DMS53 treated with DMSO at 0.1 percent for 48 hours (cell line): ENCODE measurements around the gene HECTD1.
"Not testable (repeated sequence)": the region's sequence is repeated elsewhere in the genome, so short reads cannot be mapped to it uniquely, and the experiment has no call there.

Experiments used
- DNase-seq: peaks from one replicate; lab custom pipeline; 2025; ENCODE audit not compliant: unreplicated experiment; lab: John Stamatoyannopoulos, UW

The HECTD1 gene

GRCh38 chr14:31196839-31197492 lies 10.6 kb downstream of the HECTD1 start:
- DNase-seq: no peak

- no peak for DNase-seq
Observed at GRCh38 chr14:31194661-31195060, 12.9 kb downstream of the HECTD1 start.

- DNase-seq: no peak
Observed at GRCh38 chr14:31194095-31194494, 13.5 kb downstream of the HECTD1 start.

DNA sequence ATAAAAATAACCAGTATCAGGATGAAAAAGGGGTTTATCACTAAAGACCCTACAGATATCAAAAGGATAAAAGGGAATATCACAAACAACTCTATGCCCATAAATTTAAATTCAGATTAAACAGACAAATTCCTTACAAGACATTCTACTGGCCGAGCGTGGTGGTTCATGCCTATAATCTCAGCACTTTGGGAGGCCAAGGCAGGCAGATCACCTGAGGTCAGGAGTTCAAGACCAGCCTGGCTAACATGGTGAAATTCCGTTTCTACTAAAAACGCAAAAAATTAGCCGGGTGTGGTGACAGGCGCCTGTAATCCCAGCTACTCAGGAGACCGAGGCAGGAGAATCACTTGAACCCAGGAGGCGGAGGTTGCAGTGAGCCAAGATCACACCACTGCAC lies 15.0 kb downstream of the HECTD1 start:
- DNase-seq: not testable (repeated sequence)

DNA sequence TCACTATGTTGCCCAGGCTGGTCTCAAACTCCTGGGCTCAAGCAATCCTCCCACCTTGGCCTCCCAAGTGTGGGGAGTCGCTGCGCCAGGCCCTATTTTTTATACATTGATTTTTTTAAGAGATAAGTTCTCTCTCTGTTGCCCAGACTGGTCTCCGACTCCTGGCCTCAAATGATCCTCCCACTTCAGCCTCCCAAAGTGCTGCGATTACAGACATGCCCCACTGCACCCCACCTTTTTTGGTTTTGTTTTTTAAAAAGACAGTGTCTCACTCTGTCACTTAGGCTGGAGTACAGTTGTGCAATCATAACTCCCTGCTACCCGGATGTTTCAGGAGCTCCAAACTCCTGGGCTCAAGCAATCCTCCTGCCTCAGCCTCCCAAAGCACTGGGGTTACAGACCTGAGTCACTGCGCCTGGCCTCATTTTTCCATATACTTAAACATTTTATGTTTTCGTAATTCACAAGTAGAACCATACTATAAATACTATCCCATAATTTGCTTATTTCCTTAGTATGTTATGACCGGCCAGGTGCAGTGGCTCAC lies 16.8 kb downstream of the HECTD1 start:
- DNase-seq: no peak

GRCh38 chr14:31190219-31190603 lies 17.4 kb downstream of the HECTD1 start:
- DNase-seq: no peak

DNA sequence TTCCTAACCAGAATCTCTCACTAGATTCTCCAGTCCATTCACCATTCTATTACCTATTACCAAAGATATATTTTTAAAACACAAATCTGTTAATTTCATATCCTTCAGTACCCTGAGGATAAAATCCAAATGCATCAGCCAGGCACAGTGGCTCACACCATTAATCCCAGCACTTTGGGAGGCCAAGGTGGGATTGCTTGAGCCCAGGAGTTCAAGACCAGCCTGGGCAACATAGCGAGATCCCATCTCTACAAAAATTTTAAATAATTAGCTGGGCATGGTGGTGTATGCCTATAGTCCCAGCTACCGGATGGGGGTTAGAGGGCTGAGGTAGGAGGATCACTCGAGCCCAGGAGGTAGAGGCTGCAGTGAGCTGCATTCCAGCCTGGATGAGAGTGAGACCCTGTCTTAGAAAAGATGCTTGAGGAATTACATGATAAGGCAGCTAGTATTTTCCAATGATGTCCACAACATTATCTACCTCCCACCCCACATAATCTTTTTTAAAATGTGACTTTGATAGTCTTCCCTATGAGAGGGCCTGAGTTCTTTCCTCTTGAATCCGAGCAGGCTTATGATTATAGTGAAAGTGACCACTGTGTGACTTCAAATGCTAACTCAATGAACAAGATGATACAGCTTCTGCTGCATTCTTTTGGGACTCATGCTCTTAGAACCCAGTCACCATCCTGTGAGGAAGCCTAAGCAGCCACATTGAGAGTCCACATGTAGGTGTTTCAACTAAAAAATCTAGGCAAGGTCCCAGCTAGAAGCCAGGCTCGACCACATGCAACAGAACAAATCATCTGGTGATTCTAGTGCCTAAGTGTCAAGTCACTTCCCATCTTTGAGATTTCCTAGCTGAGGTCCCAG lies 18.0 kb downstream of the HECTD1 start:
- DNase-seq: no peak

DNA sequence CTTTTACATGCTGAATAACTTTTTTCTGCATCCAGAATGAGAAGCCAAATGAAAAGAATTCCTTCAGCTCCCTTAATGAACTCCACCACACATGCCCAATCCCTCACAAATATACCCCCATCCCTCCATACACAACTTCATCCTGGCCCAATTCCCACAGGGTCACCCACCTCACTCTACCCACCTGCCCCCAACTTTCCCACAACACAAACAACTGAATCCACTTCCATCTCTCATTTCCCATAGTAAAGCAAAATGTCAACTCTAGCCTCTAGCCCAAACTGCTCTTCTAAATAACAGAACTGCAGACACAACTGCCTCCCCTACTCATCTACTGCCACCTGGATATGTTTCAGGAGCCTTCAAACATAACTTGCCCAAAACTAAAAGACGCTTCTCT lies 18.8 kb downstream of the HECTD1 start:
- no peak for DNase-seq

DNA sequence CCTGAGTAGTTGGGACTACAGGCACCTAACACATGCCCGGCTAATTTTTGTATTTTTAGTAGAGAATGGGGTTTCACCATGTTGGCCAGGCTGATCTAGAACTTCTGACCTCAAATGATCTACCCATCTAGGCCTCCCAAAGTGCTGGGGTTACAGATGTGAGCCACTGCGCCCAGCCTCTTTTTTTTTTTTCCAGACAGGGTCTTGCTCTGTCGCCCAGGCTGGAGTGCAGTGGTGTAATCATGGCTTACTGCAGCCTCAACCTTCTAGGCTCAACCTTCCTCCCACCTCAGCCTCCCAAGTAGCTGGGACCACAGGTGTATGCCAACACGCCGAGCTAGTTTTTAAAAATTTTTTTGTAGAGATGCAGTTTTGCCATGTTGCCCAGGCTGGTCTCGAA lies 25.6 kb downstream of the HECTD1 start:
- not testable (repeated sequence) for DNase-seq

DNA sequence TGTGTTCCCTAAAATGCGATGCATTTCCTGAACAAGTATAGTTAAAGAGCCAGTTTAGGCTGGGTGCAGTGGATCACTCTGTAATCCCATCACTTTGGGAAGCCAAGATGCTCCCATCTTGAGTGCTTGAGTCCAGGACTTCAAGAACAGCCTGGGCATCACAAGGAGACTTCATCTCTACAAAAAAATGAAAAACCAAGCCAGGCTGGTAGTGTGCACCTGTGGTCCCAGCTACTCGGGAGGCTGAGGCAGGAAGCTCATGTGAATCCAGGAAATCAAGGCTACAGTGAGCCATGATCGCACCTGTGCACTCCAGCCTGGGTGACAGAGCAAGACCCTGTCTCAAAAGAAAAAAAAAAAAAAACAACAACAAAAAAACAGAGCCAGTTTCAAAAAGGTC lies 26.3 kb downstream of the HECTD1 start:
- no peak for DNase-seq

GRCh38 chr14:31180299-31181051 lies 27.1 kb downstream of the HECTD1 start:
- no peak for DNase-seq

DNA sequence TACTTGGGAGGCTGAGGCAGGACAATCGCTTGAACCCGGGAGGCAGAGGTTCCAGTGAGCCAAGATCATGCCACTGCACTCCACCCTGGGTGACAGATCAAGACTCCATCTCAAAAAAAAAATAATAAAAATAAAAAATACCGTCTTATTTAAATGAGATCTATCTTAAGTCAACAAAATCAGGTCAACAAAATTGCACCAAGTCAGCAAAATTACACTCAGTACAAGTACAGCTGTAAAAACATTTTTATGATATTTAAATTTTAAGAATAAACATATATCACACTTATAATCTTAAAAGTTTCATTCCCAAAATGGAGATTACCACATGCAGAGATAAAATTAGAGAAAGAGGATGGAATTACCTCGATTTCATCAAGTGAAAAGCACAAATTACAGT lies 33.2 kb downstream of the HECTD1 start:
- DNase-seq: no peak

GRCh38 chr14:31173120-31173837 lies 34.3 kb downstream of the HECTD1 start:
- DNase-seq: no peak

DNA sequence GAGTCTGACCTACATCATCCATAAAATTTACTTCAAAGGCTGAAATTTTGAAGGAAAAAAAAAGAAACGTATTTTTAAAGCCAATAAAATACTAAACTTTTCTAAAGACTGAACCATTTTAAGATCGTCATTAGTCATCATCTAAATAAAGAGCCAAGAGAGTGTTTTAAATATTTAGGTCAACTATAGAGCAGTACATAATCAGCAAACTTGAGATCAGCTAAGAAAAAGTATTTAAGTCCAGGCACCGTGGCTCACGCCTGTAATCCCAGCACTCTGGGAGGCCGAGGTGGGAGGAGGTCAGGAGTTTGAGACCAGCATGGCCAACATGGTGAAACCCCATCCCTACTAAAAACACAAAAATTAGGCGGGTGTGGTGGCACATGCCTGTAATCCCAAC lies 35.5 kb downstream of the HECTD1 start:
- no peak for DNase-seq

DNA sequence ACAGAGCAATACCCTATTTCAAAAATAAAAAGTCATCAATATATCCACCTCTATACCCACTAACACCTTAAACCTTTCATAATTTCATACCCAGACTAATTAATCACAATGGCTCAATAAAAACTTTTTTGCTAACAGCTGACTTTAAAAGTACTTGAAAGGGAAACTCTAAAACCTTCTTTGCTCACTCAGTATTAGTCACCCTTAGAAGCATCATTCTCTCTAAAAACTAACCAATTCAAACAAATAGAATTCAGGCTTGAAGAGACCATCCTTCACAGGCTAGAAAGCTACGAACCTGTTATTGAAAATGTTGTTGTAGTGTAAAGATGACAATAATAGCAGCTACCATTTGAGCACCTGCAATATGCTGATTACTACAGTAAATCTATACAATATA lies 37.2 kb downstream of the HECTD1 start:
- no peak for DNase-seq

DNA sequence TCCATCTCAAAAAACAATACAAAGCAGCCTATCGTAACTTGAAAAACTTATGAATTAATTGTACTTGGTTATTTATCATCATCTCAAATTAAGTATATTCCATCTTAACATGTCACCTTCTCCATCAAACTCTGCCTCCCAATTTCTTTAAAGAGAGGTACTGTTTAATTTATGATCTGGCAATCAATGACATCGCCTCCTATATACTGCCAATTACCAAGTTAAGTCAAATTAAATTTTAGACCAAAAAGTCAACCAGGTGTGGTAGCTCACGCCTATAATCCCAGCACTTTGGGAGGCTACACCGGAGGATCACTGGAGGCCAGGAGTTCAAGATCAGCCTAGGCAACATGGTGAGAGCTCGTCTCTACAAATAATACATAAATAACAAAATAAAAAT lies 37.7 kb downstream of the HECTD1 start:
- no peak for DNase-seq

GRCh38 chr14:31167032-31167431 lies 40.6 kb downstream of the HECTD1 start:
- no peak for DNase-seq

- no peak for DNase-seq
Observed at GRCh38 chr14:31166271-31166561, 41.4 kb downstream of the HECTD1 start.

DNA sequence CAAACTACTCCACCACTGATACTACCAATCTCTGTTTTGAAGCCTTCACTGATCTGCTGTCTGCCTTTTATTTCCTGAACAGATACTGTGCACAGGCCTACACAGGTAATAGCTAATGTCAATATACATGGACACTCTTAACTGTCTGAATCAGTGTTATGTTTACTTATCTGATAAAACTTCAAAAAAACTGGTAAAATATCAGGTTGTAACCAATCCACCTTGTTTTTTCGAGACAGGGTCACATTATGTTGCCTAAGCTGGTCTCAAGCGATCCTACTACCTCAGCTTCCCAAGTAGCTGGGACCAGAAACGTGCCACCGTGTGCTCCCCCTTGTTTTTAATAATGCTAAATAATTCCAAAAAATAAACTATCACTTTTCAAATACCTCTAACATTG lies 43.5 kb downstream of the HECTD1 start:
- DNase-seq: peak; percentile 57

DNA sequence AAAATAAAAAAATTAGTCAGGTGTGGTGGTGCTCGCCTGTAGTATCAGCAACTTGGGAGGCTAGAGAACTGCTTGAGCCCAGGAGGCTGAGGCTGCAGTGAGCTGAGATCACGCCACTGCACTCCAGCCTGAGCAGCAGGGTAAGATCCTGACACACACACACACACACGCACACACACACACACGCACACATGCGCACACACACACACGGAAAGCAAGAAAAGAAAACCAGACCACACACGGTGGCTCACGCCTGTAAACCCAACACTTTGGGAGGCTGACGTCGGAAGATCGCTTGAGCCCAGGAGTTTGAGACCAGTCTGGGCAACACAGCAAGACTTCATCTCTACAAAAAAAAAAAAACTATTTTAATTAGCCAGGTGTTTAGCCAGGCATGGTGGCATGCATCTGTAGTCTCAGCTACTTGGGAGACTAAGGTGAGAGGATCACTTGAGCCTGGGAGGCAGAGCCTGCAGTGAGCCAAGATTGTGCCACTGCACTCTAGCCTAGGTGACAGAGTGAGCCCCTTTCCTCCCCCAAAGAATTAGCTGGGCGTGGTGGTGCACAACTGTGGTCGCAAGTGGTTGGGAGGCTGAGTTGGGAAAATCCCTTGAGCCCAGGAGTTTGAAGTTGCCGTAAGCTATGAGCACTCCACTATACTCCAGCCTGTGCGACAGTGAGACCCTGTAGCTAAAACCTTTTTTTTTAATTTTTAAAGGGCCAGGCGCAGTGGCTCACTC lies 44.5 kb downstream of the HECTD1 start:
- no peak for DNase-seq
